Stimulated activated naive CD8-positive, alpha-beta T cell treated with anti-CD3 and anti-CD28 coated beads, Interleukin-15, amount 100 ng/mL, for 72 hours (primary cell): ENCODE data around the gene ARIH2.
A peak's percentile ranks its signal among the peaks of the same experiment; 100 is the strongest.

Experiments
- ATAC-seq: fragments of 150-1000 bp; cut with Tn5 transposase; 2 replicates; pipeline ENCODE4 v1.10.0; 2021; ENCODE audit warnings: mild to moderate bottlenecking, moderate library complexity
- DNase-seq, 2 donors: peaks; one replicate each; pipeline ENCODE4 v3.0.0; 2021 to 2022
- H3K27ac Mint-ChIP-seq, 2 donors: one replicate each; pipeline ENCODE4 v1.8.0; 2022; ENCODE audit warnings: mild to moderate bottlenecking in 2 of 2, mixed read lengths in 2 of 2, moderate library complexity in 2 of 2
- H3K27me3 Mint-ChIP-seq: one replicate; pipeline ENCODE4 v1.8.0; 2022; ENCODE audit warnings: mixed read lengths
- H3K4me1 Mint-ChIP-seq: one replicate; pipeline ENCODE4 v1.8.0; 2022; ENCODE audit warnings: mild to moderate bottlenecking, mixed read lengths
- H3K4me3 Mint-ChIP-seq, 2 donors: one replicate each; pipeline ENCODE4 v1.8.0; 2022; ENCODE audit warnings: mild to moderate bottlenecking in 2 of 2, mixed read lengths in 2 of 2, moderate library complexity in 1 of 2
- H3K9me3 Mint-ChIP-seq, 2 donors: one replicate each; pipeline ENCODE4 v1.8.0; 2022; ENCODE audit warnings: mixed read lengths in 2 of 2

Gene ARIH2

GRCh38 chr3:48949376-48949717 lies 30.7 kb downstream of the ARIH2 start:
- no peaks in the 10 kb centered on the region for H3K27me3 Mint-ChIP-seq

GRCh38 chr3:48950051-48950450 lies 31.4 kb downstream of the ARIH2 start:
- DNase-seq (no peak), ATAC-seq (no peak)
- Mint-ChIP-seq H3K4me3 (no peak overlapping the region), H3K4me1 (peaks cover 37% of the 10 kb centered on the region), H3K27me3 (no peaks in the 10 kb centered on the region), H3K27ac (no peak overlapping the region), H3K9me3 (no peaks in the 10 kb centered on the region)

More at GRCh38 chr3:48949376-48949717, 30.7 kb downstream of the ARIH2 start:
- H3K4me1 Mint-ChIP-seq: peaks cover 44% of the 10 kb centered on the region
- no peak overlapping the region for H3K27ac Mint-ChIP-seq
- DNase-seq (no peak), ATAC-seq (no peak)
- H3K9me3 Mint-ChIP-seq: no peaks in the 10 kb centered on the region
- no peak overlapping the region for H3K4me3 Mint-ChIP-seq

- DNase-seq: no peak
- Mint-ChIP-seq H3K27me3 (no peaks in the 10 kb centered on the region), H3K27ac (no peak overlapping the region), H3K4me1 (peaks cover 20% of the 10 kb centered on the region), H3K9me3 (no peaks in the 10 kb centered on the region), H3K4me3 (no peak overlapping the region)
- ATAC-seq: no peak
These were observed 33.1 kb downstream of the ARIH2 start for GRCh38 chr3:48951764-48952163.

GRCh38 chr3:48952510-48953118 lies 34.0 kb downstream of the ARIH2 start:
- Mint-ChIP-seq H3K4me3 (no peak overlapping the region), H3K27ac (no peak overlapping the region), H3K27me3 (no peaks in the 10 kb centered on the region), H3K4me1 (peaks cover 17% of the 10 kb centered on the region), H3K9me3 (no peaks in the 10 kb centered on the region)
- DNase-seq: peak; percentile 7 to 18
- no peak for ATAC-seq

- H3K27ac Mint-ChIP-seq: peak overlapping the region in 1 of 2 donors; percentile 45
- no peaks in the 10 kb centered on the region for H3K9me3 Mint-ChIP-seq
- ATAC-seq (no peak), DNase-seq (no peak)
- H3K27me3 Mint-ChIP-seq: no peaks in the 10 kb centered on the region
- H3K4me1 Mint-ChIP-seq: peaks cover 5% of the 10 kb centered on the region
- no peak overlapping the region for H3K4me3 Mint-ChIP-seq
These were observed 38.5 kb downstream of the ARIH2 start for GRCh38 chr3:48957006-48957705.

- Mint-ChIP-seq H3K27ac (no peak overlapping the region), H3K9me3 (no peaks in the 10 kb centered on the region)
These were observed 42.3 kb downstream of the ARIH2 start for GRCh38 chr3:48960841-48961413.

GRCh38 chr3:48962340-48962739 lies 43.7 kb downstream of the ARIH2 start:
- Mint-ChIP-seq H3K4me1 (peaks cover 12% of the 10 kb centered on the region), H3K9me3 (no peaks in the 10 kb centered on the region), H3K27ac (no peak overlapping the region), H3K4me3 (no peak overlapping the region), H3K27me3 (no peaks in the 10 kb centered on the region)
- ATAC-seq (no peak), DNase-seq (no peak)

More at GRCh38 chr3:48960841-48961413, 42.3 kb downstream of the ARIH2 start:
- Mint-ChIP-seq H3K27me3 (no peaks in the 10 kb centered on the region), H3K4me1 (peaks cover under 1% of the 10 kb centered on the region), H3K4me3 (no peak overlapping the region)
- no peak for DNase-seq
- no peak for ATAC-seq

- ATAC-seq (no peak), DNase-seq (no peak)
- H3K4me1 Mint-ChIP-seq: peaks cover 12% of the 10 kb centered on the region
- H3K4me3 Mint-ChIP-seq: no peak overlapping the region
- H3K27me3 Mint-ChIP-seq: no peaks in the 10 kb centered on the region
- no peaks in the 10 kb centered on the region for H3K9me3 Mint-ChIP-seq
- peak overlapping the region in 1 of 2 donors; percentile 89 for H3K27ac Mint-ChIP-seq
These were observed 44.3 kb downstream of the ARIH2 start for GRCh38 chr3:48962939-48963338.

GRCh38 chr3:48963591-48963990 lies 44.9 kb downstream of the ARIH2 start:
- ATAC-seq (no peak), DNase-seq (no peak)
- Mint-ChIP-seq H3K27ac (no peak overlapping the region), H3K4me1 (peaks cover 12% of the 10 kb centered on the region), H3K9me3 (no peaks in the 10 kb centered on the region), H3K4me3 (no peak overlapping the region), H3K27me3 (no peaks in the 10 kb centered on the region)

GRCh38 chr3:48966367-48966766 lies 47.7 kb downstream of the ARIH2 start:
- Mint-ChIP-seq H3K9me3 (no peaks in the 10 kb centered on the region), H3K27me3 (no peaks in the 10 kb centered on the region), H3K4me3 (no peak overlapping the region), H3K27ac (peak overlapping the region in 1 of 2 donors; percentile 9), H3K4me1 (peaks cover 12% of the 10 kb centered on the region)
- DNase-seq (no peak), ATAC-seq (no peak)

- H3K27ac Mint-ChIP-seq: peak overlapping the region in 1 of 2 donors; percentile 3
- DNase-seq (no peak), ATAC-seq (no peak)
- no peaks in the 10 kb centered on the region for H3K27me3 Mint-ChIP-seq
- no peaks in the 10 kb centered on the region for H3K9me3 Mint-ChIP-seq
- H3K4me1 Mint-ChIP-seq: peaks cover 12% of the 10 kb centered on the region
- H3K4me3 Mint-ChIP-seq: no peak overlapping the region
These were observed 48.3 kb downstream of the ARIH2 start for GRCh38 chr3:48966876-48967361.

GRCh38 chr3:48970586-48970985 lies 51.9 kb downstream of the ARIH2 start:
- H3K27me3 Mint-ChIP-seq: no peaks in the 10 kb centered on the region
- no peak for ATAC-seq
- H3K9me3 Mint-ChIP-seq: no peaks in the 10 kb centered on the region
- peaks cover 12% of the 10 kb centered on the region for H3K4me1 Mint-ChIP-seq
- no peak overlapping the region for H3K27ac Mint-ChIP-seq
- DNase-seq: no peak
- no peak overlapping the region for H3K4me3 Mint-ChIP-seq

GRCh38 chr3:48974076-48974864 lies 55.6 kb downstream of the ARIH2 start:
- H3K4me1 Mint-ChIP-seq: no peaks in the 10 kb centered on the region
- H3K4me3 Mint-ChIP-seq: no peak overlapping the region
- H3K9me3 Mint-ChIP-seq: no peaks in the 10 kb centered on the region
- no peak for DNase-seq
- no peaks in the 10 kb centered on the region for H3K27me3 Mint-ChIP-seq
- H3K27ac Mint-ChIP-seq: peak overlapping the region; percentile 43 to 63
- no peak for ATAC-seq

- Mint-ChIP-seq H3K27me3 (no peaks in the 10 kb centered on the region), H3K4me1 (no peaks in the 10 kb centered on the region), H3K4me3 (no peak overlapping the region), H3K9me3 (no peaks in the 10 kb centered on the region), H3K27ac (no peak overlapping the region)
- DNase-seq (no peak), ATAC-seq (no peak)
These were observed 60.8 kb downstream of the ARIH2 start for GRCh38 chr3:48979451-48979850.

GRCh38 chr3:48980295-48980694 lies 61.7 kb downstream of the ARIH2 start:
- no peaks in the 10 kb centered on the region for H3K4me1 Mint-ChIP-seq
- no peaks in the 10 kb centered on the region for H3K27me3 Mint-ChIP-seq
- H3K9me3 Mint-ChIP-seq: no peaks in the 10 kb centered on the region
- no peak overlapping the region for H3K27ac Mint-ChIP-seq
- ATAC-seq (no peak), DNase-seq (no peak)
- no peak overlapping the region for H3K4me3 Mint-ChIP-seq

GRCh38 chr3:48982016-48982415 lies 63.4 kb downstream of the ARIH2 start:
- ATAC-seq: no peak
- no peaks in the 10 kb centered on the region for H3K9me3 Mint-ChIP-seq
- DNase-seq: no peak
- H3K27ac Mint-ChIP-seq: peak overlapping the region in 1 of 2 donors; percentile 60
- H3K4me3 Mint-ChIP-seq: no peak overlapping the region
- H3K4me1 Mint-ChIP-seq: peaks cover 15% of the 10 kb centered on the region
- H3K27me3 Mint-ChIP-seq: no peaks in the 10 kb centered on the region
